HFF-Myc (cell line): Measurements from ENCODE around the gene ADRA2B.

Experiments
- DNase-seq: peaks from one replicate; pipeline ENCODE4 v3.0.0-alpha.2; 2011; ENCODE audit warnings: low read depth; ENCODE audit errors: extremely low read depth
- H3K4me3 ChIP-seq: replicated peaks from 2 replicates; pipeline ENCODE4 v1.5.1; 2011; ENCODE audit warnings: low read depth, mild to moderate bottlenecking, control low read depth, low read length
- CTCF ChIP-seq: IDR thresholded peaks from 2 replicates; pipeline ENCODE4 v1.5.1; 2012; ENCODE audit warnings: mild to moderate bottlenecking, low read depth, low read length, control low read depth; ENCODE audit errors: missing control alignments

The ADRA2B gene

GRCh38 chr2:96153991-96154431, 37.6 kb upstream of the ADRA2B start:
- TF ChIP-seq CTCF, result no peak
- H3K4me3 ChIP-seq, result no peak overlapping the region
- no peak for DNase-seq

DNA sequence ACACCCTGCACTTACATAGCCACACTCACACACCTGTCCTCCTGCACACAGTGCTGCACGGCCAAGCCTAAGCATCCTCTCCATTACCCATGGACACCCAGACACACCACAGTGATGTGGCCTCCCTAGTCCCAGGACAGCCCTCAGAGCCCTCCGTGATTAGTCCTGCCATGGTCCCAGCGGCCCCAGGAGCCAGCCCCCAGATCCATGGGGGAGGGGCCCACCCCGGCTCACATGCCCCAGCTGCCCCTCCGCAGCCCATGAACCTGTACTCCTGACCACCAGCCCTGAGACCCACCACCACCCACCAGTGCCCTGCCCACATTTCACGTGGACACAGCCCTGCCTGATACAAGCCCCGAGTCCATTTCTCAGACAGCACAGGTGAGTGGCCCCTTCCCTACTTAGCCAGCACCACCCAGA, 36.9 kb upstream of the ADRA2B start:
- H3K4me3 ChIP-seq, result no peak overlapping the region
- no peak for DNase-seq

DNA sequence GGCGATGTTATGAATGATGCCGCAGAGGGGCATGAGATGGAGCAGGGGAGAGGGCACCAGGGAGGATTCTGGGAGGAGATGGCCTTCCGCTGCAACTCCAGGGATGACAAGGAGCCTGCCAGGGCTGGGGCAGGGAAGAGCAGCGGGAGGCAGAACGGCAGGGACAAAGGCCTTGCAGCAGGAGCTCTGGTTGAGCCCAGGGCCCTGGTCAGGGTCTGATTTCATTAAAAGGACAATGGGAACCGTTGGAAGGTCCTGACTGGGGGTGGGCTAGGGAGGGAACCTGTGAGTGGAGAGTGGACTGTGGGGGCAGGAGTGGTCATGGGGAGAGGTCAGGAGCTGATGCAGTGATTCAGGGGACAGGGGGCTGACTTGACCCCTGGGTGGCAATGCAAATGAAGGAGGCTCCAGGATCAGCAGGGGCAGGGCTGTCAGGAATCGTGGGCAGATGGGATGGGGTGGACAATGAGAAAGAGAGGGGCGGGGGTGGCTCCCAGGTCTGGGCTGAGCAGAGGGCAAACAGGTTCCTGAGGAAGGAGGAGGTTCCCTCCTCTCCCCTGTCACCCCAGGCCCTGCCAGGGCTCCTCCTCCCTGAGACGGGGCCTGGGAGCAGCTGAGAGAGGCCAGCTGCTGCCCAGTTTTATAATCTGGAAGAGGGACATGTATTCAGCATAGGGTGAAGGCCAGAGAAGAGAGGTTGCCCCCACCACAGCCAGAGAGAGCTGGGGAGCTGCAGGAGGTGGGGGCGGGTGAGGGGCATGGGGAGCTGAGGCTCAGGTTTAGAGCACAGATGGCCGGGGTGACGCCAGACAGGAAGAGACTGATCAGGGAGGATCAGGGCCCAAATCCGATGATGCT, 36.2 kb upstream of the ADRA2B start:
- no peak overlapping the region for H3K4me3 ChIP-seq
- no peak for TF ChIP-seq CTCF
- no peak for DNase-seq

More for the DNA sequence above, 36.9 kb upstream of the ADRA2B start:
- TF ChIP-seq CTCF, result no peak

DNA sequence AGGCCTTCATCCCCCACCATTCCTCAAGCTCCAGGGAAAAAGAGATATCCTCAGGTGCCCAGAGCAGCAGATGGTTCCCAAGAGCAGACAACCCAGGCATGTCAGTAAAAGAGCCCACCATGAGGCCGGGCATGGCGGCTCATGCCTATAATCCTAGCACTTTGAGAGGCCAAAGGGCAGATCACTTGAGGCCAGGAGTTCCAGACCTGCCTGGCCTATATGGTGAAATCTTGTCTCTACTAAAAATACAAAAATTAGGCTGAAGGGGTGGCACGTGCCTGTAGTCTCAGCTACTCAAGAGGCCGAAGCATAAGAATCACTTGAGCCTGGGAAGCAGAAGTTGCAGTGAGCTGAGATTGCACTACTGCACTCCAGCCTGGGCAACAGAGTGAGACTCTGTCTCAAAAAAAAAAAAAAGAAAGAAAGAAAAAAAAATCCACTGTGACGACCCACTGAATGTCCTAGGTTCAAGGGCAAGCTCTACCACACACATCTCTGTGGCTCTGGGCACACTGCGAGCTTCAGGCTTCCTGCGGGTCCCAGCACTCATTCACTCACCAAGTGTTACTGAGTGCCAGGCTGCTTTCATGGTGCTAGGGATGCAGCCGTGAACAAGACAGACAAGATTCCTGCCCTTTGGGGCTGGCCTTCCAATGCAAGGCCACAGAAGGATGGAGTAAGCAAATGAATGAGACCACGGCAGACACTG, 35.4 kb upstream of the ADRA2B start:
- H3K4me3 ChIP-seq, result no peak overlapping the region
- DNase-seq, result no peak
- no peak for TF ChIP-seq CTCF

- H3K4me3 ChIP-seq, result no peak overlapping the region
- no peak for TF ChIP-seq CTCF
- no peak for DNase-seq
Observed at GRCh38 chr2:96150791-96151594, 34.6 kb upstream of the ADRA2B start.

- DNase-seq, result no peak
- TF ChIP-seq CTCF, result no peak
- no peak overlapping the region for H3K4me3 ChIP-seq
Observed at GRCh38 chr2:96150007-96150640, 33.8 kb upstream of the ADRA2B start.
